GM04504 (cell line): ENCODE measurements around the gene SGTB.
A peak's percentile ranks its signal among the peaks of the same experiment; 100 is the strongest.

ENCODE experiments used
- DNase-seq: peaks from one replicate; pipeline ENCODE4 v3.0.0-alpha.2; 2012; ENCODE audit warnings: low read depth

Gene SGTB, protein sequence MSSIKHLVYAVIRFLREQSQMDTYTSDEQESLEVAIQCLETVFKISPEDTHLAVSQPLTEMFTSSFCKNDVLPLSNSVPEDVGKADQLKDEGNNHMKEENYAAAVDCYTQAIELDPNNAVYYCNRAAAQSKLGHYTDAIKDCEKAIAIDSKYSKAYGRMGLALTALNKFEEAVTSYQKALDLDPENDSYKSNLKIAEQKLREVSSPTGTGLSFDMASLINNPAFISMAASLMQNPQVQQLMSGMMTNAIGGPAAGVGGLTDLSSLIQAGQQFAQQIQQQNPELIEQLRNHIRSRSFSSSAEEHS

GRCh38 chr5:65721720-65722574, at the start of gene SGTB, which contains the start of gene NLN:
TSS of gene SGTB (minus strand) at chr5:65722109. CDS start at chr5:65720807, 1,302 bp downstream.
TSS of gene NLN (plus strand) at chr5:65722205. CDS start at chr5:65722374, 169 bp downstream.
- DNase-seq = peak; percentile 55

DNA sequence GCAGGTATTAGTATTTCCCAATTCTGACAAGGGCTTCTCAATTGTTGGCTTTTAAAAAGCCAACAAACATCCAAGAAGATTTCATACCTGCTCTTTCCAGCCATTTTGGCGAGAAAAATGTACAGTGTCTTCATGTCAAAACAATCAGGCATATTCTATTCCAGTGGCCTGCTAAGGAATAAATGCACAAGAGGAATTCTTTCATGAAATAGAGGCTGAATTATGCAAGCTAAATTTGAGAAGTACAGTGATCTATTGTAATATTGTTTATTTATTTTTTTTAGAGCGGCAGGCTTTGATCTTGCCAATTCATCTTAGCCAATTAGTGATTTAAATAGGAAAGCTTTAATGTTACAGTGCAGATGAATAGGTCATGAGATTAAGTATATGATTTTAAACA, 49.4 kb upstream of the SGTB start:
- DNase-seq = no peak

GRCh38 chr5:65769539-65769938, 47.6 kb upstream of the SGTB start:
- peak; percentile 65 for DNase-seq

DNA sequence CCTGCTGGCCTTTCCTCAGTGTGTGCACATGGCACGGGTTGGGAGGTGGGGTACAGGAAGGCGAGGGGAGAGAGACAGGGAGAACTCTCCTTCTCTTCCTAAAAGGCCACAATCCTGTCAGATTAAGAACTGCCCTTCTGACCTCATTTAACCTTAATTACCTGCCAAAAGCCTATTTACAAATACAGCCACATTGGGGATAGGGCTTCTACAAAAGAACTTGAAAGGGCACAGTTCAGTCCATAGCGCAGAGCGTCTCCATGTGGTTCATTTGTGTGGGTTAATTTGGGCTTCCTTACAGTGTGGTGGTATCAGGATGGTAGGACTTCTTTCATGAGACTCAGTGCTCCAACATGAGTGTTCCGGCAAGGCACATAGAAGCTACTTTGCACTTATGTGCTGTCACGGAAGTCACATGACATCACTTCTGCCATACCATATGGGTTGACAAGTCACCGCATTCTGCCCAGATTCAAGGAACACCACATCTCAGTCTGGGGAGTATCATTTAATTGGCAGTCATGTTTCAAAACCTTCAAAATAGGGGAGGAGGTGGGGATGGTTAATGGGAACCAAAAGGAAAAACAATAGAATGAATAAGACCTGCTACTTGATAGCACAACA, 46.9 kb upstream of the SGTB start:
- DNase-seq = no peak

DNA sequence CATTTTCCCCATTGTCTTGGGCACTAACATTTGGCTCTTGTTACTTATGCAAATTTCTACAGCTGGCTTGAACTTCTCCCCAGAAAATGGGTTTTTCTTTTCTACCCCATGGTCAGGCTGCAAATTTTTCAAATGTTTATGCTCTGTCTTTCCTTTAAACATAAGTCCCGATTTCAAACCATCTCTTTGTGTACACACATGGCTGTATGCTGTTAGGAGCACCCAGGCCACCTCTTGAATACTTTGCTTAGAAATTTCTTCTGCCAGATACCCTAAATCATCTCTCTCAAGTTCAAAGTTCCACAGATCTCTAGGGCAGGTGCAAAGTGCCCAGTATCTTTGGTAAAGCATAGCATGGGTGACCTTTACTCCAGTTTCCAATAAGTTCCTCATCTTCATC, 45.7 kb upstream of the SGTB start:
- DNase-seq = no peak

DNA sequence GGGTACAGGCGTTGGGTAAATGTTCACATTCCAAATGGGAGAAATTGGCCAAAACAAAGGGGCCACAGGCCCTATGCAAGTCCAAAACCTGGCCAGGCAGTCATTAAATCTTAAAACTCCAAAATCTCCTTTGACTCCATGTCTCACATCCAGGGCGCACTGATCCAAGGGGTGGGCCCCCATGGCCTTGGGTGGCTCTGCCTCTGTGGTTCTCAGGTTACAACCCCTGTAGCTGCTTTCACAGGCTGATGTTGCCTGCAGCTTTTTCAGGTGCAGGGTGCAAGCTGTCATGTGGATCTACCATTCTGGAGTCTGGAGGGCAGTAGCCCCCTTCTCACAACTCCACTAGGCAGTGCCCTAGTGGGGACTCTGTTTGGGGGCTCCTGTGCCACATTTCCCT, 44.9 kb upstream of the SGTB start:
- no peak for DNase-seq

DNA sequence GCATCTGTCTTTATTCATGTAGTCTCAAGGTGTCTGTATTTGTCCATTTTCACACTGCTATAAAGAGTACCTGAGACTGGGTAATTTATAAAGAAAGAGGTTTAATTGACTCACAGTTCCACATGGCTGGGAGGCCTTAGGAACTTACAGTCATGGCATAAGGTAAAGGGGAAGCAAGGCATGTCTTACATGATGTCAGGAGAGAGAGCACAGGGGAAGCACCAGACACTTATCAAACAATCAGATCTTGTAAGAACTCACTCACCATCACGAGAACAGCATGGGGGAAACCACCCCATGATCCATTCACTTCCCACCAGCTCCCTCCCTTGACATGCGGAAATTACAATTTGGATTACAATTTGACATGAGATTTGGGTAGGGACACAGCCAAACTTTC, 44.3 kb upstream of the SGTB start:
- DNase-seq = no peak

GRCh38 chr5:65765582-65765981, 43.7 kb upstream of the SGTB start:
- no peak for DNase-seq

DNA sequence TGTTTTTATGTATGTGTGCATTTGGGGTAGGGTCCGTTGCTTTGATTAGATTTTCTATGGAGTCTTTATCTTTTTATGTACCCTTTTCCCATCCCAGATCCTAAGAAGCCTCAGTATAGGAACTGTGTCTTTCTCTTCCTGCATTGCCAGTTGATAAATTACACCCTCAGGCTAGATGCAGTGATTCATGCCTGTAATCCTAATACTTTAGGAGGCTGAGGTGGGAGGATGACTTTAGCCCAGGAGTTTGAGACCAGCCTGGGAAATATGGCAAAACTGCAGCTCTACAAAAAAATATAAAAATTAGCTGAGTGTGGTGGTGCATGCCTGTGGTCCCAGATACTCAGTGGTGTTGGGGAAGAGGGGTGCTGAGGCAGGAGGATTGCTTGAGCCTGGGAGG, 40.3 kb upstream of the SGTB start:
- DNase-seq = no peak

DNA sequence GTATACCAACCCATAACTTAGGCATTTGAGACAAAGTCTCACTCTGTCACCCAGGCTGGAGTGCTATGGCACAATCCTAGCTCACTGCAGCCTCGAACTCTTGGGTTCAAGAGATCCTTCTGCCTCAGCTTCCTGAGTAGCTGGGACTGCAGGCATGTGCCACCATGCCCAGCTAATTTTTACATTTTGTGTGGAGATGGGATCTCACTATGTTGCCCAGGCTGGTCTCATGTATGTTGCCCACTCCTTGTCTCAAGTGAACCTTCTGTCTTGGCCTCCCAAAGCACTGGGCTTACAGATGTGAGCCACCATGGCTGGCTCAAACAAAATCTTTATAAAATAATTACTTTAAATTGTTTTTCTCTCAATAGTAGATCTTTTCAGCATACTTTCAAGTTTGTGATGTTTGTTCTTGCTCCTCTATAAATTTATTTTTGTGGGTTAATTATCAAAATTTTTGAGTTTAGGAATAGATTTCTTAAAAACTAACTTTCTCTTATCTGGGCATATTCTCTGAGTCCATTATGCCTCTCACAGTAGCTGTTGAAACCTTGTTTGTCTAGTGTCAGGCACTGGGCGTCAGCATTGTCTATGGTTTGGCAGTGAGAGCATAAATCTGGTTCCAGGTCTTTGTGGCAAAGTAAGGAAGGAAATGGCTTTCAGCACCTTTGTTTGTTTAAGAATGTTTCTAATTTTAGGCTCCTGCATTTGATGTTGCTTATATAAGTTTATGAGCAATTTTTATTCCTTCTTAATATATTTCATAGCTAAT, 38.8 kb upstream of the SGTB start:
- DNase-seq = peak; percentile 46

DNA sequence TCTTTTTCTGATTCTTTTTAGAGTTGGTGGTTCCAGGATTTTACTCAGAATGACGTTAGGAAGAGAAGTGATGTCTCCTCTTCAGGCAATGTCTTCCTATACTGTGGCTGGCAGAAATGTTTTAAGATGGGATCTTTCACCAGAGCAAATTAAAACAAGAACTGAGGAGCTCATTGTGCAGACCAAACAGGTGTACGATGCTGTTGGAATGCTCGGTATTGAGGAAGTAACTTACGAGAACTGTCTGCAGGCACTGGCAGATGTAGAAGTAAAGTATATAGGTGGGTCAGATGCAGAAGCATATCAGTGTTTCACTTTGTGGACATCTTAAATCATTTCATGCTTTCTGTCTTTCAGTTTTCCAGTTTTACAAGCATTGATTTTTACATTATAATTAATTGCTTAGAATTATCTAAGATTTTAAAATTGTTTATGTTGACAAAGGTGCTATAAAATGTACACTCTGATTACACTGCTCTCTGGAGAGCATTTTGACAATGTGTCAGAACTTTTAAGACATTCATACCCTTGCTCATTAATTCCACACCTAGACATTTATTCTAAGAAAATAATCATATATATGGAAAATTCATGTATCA, 36.7 kb upstream of the SGTB start:
- no peak for DNase-seq

- no peak for DNase-seq
Measured at GRCh38 chr5:65753189-65753588, 31.3 kb upstream of the SGTB start.

GRCh38 chr5:65750938-65751337, 29.0 kb upstream of the SGTB start:
- no peak for DNase-seq

GRCh38 chr5:65749956-65750355, 28.0 kb upstream of the SGTB start:
- DNase-seq = no peak

DNA sequence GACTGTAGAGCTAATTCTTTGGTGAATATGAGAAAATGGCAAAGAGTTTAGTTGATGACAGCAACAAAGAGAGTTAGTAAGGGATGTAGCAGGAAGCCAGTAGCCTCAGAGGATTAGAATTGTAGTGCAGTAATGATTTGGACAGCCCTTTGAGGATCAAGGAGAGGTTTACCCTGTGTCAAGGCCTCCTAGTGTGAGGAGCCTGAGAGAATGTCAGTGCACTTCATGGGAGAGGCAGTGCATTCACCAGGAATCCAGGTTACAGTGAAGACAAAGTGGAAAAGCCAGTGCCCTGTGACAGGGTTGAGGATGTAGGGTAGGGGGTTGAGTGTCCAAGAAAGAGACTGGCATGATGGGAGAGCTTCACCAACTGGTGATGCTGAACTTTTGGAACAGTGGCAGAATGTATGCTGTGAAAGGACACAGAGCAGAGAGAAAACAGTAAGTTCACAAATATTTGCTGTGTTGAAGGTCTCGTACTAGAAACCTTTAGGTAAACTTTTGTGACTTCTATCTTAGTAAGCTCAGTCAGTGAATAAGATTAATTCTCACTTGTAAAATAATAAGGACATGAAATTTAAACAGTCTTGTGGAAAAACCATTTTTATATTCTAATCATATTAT, 27.4 kb upstream of the SGTB start:
- no peak for DNase-seq

GRCh38 chr5:65742565-65743231, 20.8 kb upstream of the SGTB start:
- DNase-seq = peak; percentile 60

- DNase-seq = no peak
Measured at GRCh38 chr5:65739162-65739561, 17.3 kb upstream of the SGTB start.

- DNase-seq = no peak
Measured at GRCh38 chr5:65738305-65738704, 16.4 kb upstream of the SGTB start.

DNA sequence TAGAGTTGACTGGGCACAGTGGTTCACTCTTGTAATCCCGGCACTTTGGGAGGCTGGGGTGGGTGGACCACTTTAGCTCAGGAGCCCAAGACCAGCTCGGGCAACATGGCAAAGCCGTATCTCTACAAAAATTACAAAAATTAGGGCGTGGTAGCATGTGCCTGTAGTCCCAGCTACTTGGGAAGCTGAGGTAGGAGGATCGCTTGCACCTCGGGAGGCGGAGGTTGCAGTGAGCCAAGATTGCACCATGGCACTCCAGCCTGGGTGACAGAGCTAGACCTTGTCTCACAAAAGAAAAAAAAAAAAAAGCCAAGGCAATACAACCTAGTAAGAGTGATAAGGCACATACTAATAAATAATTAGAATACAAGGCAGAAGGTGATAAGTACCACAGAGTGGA, 15.9 kb upstream of the SGTB start:
- no peak for DNase-seq

DNA sequence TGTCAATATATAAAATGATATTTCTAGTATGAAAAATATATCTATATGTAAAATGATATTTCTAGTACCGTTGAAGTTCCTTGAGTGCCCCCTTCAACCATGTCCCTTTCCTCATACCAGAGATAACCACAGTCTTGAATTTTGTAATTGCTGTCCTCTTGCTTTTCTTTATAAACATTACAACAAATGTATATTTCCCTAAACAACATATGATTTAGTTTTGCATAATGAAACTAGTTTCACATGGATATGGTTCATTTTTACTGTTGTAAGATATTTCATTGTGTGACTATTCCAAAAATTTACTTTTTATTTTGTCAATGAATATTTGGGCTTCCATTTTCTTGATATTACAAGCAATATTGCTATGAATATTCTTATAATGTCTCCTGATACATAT, 14.1 kb upstream of the SGTB start:
- no peak for DNase-seq

DNA sequence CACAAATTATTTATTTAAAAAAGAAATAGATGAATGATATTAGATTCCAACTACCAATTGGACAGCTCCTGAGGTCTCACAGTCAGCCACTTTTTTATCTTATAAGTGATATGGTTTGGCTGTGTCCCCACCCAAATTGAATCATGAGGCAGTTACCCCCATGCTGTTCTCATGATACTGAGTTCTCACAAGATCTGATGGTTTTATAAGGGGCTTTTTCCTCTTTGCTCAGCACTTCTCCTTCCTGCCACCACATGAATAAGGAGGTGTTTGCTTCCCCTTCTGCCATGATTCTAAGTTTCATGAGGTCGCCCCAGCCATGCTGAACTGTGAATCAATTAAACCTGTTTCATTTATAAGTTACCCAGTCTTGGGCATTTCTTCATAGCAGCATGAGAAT, 13.0 kb upstream of the SGTB start:
- no peak for DNase-seq
